Iris pigment epithelial cell (primary cell): ENCODE results near the gene COMP.
"Not testable (repeated sequence)": the region's sequence is repeated elsewhere in the genome, so short reads cannot be mapped to it uniquely, and the experiment has no call there.

Source experiments
- DNase-seq: peaks from one replicate; pipeline ENCODE4 v3.0.0-alpha.2; 2011; ENCODE audit warnings: low read depth

The COMP gene

DNA sequence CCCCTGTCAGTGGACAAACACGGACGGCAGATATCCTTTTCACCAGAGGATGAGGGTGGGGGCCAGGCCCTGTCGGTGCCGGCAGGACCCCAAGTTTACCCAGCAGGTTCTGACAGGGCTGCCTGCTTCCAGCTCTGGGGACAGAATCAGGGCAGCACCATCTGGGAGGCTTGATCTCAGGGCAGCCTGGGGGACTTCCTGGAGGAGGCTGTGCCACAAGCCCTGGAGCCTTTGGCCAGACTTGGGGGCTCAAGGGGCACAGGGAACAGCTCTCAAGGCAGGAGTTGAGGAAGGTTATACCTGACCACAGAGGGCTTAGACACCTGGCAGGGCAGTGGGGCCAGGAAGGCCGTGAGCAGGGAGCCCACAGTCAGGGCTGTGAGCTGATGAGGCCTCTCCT is 45.2 kb downstream of the COMP start:
- DNase-seq = no peak

DNA sequence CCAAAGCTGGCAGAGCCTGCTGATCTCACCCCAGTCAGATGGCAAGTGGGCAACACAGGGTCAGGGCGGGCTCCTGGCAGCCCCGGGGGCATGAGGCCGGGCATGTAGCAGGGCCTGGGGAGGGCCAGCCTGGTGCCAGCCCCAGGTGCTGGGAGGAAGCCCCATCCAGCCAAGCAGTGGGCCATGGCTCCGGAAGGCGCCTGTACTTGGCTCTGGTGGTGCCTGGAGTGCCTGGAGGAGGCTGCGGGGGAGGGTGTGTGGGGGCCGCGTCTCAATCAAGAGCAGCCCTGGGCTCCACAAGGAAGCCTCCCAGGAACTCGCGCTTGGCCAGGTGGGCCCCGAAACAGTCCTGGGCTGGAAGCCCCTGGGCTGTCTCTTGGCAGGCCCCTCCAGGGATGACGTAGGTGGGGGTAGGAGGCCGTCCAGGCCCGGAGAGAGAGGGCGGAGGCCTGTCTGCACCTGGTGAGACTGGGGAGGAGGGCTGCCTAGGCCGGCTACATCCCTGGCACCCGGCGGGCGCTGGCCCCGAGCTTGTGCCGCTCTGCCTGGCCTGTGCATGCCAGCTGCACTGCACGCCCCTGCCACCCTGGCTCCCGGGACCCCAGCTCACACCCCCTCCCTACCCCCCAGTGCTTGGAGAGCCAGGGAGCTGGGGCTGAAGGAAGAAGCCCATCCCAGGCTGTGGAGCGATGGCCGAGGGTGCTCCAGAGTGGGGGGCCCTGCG is 45.9 kb downstream of the COMP start:
- DNase-seq = no peak

DNA sequence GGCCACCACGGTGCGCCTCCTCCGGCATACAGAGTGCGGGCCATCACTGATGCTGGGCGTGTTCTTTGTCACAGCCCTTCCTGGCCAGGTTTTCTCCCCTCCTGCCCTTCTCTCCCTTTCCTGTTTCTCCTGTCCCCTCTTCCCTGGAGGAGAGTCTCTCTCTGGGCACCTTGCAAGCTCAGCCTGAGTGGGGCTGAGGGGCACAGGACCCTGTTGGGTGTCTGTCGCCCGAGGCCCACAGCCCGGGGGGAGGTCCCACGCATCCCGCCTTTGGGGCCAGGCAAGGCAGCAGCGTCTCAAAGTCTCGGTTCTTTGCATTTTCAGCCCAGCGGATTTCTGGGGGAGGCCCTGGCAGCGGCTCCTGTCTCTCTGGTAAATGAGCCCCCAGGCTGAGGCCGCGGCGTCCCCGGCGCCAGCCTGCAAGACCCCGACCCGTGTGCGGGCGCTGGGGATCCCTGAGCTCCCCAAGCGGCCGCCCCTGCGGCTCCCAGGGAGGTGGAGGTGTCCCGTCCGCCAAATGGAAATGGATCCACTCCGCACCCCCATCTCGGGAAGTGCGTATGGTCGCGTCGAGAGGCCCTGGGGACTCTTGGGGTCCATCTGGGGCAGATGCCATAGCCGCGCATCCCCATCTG is 47.2 kb downstream of the COMP start:
- DNase-seq = no peak

DNA sequence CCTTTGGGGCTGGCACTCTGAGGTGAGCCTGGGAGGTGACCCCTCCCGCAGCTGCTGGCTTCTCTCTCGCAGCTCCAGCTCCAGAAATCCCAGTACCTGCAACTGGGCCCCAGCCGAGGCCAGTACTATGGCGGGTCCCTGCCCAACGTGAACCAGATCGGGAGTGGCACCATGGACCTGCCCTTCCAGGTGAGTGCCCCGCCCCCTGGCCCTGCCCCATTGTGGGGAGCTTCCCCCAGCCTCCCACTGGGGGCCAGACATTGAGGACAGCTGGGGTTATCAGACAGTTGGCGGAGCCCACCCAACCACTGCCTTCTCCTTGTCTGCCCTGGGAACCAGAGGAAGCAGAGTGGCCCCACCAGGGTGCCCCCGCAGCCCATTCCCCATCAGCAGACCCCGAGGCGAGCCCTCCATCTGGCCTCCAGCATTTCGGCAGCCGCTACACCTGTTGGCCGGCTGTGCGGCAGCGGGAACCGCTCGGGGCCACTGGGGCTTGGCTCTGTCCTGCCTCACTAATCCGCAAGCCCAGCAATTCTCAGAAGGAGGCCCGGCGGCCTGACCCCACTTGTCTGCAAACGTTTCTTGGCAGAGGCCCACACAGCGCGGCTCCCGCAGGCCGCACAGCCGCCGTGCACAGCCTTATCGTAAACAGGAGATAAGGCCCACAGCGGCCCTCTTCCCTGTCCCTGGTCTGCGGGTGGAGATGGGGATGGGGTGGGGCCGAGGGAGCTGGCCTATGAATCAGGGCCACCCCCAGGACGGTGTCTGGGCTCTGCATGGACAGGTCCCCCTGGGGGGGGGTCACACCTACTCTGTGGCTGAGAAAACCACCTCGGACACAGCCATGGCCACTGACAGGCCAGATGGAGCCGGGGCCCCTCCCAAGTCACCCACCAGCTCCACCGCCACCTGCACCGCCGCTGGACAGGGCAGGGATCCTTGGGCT is 48.0 kb downstream of the COMP start:
- DNase-seq = peak; percentile 88

DNA sequence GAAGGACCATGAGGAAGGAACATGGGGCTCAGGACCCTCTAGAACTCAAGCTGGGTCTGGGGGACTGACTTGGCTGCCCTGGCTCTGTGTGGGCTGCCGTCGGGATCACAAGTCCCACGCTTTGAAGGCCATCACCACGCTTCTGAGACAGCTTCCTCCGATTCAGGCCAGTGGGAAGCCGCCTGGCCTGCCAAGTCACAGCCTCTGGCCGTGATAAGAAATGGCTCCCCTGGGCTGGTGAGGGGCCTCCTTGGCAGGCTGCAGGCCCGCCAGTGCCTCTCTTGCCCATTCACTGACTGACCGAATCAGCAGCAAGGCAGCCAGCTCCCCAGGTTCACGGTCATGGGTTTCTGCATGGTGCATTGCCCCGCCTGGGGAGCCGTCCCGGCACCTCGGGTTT is 48.8 kb downstream of the COMP start:
- DNase-seq = no peak

DNA sequence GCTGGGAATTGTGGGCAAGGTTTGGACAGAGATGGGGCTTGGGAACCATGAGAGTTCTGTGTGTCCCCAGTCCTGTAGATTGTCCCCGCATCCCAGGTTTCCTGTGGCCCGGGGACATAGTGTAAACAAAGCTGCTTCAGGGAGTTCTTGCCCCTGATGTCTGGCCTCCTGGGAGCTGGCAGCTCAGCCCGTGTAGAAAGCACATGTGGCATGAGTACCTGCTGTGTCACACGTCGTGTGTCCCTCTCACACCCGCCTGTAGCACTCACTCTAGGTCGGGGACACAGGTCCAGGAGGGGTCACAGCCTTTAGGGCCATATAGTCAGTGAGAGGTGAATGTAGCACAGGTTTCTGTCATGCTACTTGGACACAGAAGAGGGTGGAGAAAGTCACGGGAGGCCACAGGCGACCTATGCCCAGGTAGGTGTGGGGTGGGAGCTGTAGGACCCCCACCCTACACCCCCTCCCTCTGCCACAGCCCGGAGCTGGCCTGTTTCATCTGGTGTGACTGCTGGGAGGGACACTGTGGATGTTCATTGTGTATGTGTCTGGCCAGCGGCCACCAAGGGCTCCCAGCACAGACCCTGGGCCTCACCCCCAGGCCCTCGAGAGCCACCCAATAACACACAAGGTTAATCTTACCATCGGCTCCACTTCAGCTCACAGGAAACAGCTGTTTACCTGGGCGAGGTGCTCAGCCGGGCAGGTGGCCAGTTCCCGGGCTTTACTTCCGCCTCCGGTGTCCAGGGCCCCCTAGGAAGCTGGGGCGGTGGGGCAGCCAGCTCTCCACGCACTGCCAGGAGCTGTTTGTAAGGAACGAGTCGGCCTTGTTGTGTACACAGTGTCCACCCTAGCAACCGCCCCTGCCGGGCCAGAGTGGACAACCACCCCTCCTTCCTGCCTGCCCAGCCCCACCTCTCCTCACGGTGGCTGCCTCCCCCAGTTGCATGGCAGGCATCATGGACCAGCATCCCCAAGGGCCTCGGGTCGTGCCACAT is 49.7 kb downstream of the COMP start:
- DNase-seq = no peak

DNA sequence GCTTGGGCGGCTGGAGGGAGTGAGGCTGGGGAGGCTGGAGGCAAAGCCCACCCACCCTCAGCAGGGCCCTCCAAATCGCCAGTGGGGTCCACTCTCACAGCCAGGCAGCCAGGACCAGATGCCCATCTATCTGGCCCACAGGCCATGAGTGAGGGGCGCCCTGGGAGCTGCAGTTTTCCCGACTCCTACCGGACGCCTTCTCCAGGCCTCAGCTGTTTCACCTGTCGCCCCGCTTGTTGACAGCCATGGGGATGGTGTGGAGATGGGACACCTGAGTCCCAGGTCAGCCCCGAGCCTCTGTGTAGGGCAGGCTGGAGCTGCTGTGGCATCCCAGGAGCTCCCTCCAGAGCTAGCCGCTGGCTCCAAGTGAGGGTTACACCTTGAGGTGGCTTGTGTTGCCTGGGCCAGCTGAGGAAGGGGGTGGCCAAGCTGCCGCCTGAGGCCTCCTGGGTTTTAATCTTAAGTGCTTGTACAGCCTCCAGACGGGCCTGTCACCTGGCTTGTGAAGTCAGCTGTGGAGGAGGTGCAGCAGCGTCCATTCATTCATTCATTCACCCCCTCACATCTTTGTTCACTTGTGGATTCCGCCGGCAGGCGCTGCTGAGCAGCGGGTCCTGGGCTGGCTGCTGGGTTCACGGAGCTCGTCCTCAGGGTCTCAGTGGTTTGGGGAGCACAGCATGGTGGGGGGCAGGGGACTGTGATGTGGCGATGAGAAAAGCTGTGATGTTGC is 52.0 kb downstream of the COMP start:
- DNase-seq = no peak

DNA sequence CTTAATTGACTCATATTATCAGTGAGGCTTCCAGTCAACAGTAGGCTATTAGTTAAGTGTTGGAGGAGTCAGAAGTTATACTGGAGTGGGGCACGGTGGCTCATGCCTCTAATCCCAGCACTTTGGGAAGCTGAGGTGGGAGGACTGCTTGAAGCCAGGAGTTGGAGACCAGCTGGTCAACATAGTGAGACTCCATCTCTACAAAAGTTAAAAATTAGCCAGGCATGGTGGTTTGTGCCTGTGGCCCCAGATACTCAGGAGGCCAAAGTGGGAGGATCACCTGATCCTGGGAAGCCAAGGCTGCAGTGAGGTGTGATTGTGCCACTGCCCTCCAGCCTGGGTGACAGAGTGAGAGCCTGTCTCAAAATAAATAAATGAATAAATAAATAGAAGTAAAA is 53.2 kb downstream of the COMP start:
- no peak for DNase-seq

DNA sequence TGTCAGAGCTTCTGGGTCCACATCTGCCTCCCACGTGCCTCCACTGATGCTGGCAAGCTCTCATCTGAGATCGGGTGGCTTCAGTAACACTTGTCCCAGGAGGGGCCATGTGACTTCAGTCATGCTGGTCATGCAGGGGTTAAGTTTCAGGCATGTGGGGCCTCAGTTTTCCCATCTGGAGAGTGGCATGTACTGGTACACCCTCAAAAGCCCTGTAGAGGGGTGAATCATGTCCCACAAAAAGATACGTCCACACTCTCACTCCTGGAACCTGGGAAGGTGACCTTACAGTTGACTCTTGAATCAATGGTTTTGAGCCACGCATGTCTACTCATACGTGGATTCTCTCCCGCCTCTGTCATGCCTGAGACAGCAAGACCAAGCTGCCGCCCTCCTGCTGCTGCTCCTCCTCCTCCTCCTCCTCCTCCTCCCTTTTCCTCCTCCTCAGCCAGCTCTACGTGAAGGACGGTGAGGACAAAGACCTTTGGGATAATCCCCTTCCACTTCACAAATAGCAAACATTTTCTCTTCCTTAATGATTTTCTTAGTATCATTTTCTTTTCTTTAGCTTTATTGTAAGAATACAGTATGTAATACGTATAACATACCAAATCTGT is 53.7 kb downstream of the COMP start:
- no peak for DNase-seq

DNA sequence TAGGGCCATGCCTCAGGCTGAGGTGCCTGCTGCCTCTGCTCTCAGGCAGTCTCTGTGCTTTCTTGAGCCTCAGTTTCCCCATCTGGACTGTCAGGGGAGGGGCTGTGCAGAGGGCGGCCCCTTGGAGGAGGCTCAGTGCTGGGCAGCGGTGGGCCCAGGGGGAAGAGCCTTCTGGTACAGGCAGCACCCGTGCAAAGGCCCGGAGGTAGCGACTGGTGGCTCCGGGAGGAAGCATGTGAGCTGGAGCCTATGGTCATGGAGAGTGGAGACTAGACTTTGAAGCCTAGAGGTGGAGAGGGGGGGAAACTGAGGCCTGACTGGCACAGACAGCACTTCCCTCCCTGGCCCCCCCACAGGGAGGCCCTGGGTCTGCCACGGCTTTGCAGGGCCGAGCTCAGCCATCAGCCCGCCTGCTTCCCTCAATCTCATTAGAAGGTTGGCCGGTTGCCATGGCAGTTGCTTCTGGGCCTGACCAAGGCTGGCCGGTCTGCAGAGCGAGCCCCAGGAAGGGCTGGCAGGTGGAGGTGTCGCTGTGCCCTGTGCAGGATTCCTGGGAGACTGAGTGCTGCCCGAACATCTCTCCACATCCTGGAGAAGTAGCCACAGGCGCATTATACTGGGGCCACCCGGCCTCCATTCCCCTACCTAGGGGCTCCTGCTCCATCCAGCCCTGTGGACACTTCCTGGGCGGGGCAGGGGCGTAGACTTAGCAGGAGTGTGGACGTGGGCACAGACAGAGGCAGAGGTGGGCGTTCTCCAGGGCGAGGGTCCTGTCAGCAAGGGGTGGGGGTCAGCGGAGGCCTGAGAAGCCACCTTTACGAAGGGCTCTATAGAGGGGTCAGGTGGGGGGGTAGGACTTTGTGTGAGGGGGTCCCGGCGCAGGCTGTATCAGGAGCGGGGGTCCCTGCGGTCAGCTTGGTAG is 54.4 kb downstream of the COMP start:
- DNase-seq = no peak

DNA sequence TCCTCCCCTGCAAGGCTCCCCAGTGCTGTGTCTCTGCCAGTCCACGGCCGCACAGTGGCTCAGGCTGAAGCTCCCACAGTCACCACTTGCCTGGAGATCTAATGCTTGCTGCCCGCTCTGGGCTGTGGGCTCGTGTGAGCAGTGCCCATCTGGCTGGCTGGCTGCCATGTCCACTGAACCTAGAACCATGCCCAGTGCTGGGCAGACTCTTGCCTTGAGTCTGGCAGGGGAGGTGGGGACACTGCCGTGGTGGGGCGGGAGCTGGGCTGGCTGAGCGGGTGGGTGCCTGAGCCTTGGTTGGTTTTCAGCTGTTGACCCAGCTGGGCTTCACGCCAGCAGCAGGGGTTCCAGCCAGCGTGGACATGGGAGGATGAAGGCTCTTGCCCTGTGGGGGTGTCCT is 55.4 kb downstream of the COMP start:
- no peak for DNase-seq

DNA sequence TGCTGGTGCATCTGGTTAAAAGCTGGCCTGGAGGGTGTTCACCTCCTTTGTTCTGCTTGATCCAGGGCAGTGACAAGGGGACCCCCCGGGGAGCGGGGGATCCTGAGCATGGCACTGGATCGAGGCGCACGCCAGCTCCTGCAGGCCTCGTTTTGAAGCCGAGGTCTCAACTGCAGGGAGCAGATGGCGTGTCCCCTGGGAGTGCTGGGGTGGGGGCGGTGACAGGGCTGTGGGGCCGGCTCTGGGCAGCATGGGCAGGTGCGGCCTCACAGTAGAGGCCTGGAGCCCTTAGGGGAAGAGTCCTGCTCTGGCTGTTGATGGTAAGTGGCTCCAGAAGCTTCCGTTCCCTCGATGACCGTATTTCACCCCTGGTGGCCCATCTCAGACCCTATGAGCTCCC is 55.8 kb downstream of the COMP start:
- no peak for DNase-seq

DNA sequence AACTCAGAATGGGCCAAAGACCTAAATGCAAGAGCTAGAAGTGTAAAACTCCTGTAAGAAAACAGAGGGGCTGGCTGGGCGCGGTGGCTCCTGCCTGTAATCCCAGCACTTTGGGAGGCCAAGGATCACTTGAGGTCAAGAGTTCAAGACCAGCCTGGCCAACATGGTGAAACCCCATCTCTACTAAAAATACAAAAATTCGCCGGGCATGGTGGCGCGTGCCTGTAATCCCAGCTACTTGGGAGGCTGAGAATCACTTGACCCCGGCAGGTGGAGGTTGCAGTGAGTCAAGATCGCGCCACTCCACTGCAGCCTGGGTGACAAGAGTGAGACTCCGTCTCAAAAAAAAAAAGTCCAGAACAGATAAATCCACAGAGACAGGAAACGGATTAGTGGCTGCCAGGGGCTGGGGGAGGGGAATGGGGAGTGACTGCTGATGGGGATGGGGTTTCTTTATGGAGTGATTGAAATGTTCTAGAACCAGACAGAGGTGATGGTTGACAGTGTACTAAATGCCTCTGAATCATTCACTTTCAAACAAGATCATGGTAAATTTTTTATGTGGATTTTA is 57.3 kb downstream of the COMP start:
- DNase-seq = not testable (repeated sequence)

DNA sequence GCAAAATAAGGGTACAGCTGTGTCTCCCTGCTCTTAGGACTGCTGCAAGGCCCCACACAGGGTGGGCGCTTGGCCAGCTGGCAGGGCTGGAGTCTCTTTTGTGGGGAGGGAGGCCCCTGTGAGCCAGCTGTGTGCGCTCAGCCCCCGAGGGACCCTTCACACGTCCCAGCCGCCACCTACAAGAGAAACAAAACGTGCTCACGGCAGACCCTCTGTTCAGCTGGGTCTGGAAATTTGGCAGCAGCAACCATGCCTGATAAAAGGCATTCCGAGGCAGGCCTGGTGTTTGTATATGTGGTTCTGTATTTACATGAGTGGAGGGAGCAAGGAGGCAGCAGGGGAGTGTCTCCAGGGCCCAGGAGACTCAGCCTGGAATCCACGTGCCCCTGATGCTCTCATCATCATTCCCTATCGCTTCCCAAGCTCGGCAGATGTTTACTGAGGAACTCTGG is 57.9 kb downstream of the COMP start:
- DNase-seq = peak; percentile 65
